ENCODE measurements around the gene BCAN. TPM values are rescaled to one million over a fixed set of nuclear protein-coding genes. Genes with fewer than 3 reads are reported as not detected.

The BCAN gene
- total RNA-seq, 6 donors from 2014 or later, result 0.11 to 0.13 TPM; not detected in 4

DNA sequence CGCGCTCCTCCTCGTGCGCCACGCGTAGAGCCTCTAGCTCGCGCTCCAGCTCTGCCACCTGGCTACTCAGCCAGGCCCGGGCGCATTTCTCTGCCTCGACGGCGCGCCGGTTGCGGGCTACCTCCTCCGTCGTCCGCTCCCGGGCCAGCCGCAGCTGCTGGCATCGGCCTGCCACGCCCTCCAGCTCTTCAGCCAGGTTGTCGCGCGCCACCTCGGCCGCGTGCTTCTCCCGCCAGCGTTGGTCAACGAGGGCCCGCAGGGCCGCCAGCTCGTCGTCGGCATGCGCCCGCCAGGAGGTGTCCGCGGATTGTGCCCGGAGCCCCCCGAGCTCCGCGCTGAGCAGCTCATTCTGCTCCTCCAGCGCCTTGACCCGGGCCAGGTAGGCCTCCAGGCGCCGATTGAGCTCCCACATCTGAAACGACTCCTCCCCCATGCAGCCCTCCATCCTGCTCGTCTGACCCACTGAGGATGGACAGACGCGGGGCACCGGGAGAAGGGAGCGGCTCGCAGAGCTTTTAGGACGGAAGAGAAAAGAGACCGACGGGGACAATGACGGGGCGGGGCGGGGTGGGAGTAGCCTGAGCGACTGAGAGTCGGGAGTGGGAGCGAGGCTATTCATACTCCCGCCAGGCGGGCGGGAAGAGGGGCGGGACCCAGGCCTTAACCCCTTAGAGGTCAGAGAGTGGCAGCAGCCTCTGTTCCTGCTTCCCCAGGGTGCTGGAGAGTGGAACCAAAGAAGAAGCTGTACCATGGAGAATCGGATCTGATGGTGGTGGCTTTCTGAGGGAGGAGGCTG is 35.1 kb downstream of the BCAN start, which contains the start of gene NES:
TSS of gene NES (minus strand) at position 588 of the 796 bp plus-strand sequence. CDS start at position 445, 143 bp downstream.
- Histone ChIP-seq H3K36me3 (peaks cover 0 to 30% (median 0%) of the 10 kb centered on the region in 4 donors), H3K4me3 (peak within 1 kb of the TSS; percentile 55 to 74 (median 64)), H3K9me3 (no peaks in the 10 kb centered on the region), H3K27me3 (peaks cover 0 to 20% (median 8%) of the 10 kb centered on the region in 4 donors), H3K4me1 (peaks cover 17 to 38% (median 32%) of the 10 kb centered on the region in 4 donors), H3K27ac (peak within 1 kb of the TSS; percentile 82 to 91 (median 87))
- peak in 1 of 2 donors; percentile 87 for DNase-seq
- TF ChIP-seq POLR2A (IDR thresholded peaks at IDR 0.05) (peak in 1 of 4 donors; percentile 18), POLR2AphosphoS5 (IDR thresholded peaks at IDR 0.05) (peak in 1 of 2 donors; percentile 56), EP300 (IDR thresholded peaks at IDR 0.05) (no peak)
- TF ChIP-seq, protein P1, sequence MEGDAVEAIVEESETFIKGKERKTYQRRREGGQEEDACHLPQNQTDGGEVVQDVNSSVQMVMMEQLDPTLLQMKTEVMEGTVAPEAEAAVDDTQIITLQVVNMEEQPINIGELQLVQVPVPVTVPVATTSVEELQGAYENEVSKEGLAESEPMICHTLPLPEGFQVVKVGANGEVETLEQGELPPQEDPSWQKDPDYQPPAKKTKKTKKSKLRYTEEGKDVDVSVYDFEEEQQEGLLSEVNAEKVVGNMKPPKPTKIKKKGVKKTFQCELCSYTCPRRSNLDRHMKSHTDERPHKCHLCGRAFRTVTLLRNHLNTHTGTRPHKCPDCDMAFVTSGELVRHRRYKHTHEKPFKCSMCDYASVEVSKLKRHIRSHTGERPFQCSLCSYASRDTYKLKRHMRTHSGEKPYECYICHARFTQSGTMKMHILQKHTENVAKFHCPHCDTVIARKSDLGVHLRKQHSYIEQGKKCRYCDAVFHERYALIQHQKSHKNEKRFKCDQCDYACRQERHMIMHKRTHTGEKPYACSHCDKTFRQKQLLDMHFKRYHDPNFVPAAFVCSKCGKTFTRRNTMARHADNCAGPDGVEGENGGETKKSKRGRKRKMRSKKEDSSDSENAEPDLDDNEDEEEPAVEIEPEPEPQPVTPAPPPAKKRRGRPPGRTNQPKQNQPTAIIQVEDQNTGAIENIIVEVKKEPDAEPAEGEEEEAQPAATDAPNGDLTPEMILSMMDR (IDR thresholded peaks at IDR 0.05), result peak in 1 of 6 experiments; percentile 8
- WGBS, 2 donors, result 2 to 6% methylated on average over 31 to 50 of the region's 70 CpGs
- ATAC-seq (ENCODE audit: low FRiP score in 2 of 2), result peak; percentile 71 to 88

DNA sequence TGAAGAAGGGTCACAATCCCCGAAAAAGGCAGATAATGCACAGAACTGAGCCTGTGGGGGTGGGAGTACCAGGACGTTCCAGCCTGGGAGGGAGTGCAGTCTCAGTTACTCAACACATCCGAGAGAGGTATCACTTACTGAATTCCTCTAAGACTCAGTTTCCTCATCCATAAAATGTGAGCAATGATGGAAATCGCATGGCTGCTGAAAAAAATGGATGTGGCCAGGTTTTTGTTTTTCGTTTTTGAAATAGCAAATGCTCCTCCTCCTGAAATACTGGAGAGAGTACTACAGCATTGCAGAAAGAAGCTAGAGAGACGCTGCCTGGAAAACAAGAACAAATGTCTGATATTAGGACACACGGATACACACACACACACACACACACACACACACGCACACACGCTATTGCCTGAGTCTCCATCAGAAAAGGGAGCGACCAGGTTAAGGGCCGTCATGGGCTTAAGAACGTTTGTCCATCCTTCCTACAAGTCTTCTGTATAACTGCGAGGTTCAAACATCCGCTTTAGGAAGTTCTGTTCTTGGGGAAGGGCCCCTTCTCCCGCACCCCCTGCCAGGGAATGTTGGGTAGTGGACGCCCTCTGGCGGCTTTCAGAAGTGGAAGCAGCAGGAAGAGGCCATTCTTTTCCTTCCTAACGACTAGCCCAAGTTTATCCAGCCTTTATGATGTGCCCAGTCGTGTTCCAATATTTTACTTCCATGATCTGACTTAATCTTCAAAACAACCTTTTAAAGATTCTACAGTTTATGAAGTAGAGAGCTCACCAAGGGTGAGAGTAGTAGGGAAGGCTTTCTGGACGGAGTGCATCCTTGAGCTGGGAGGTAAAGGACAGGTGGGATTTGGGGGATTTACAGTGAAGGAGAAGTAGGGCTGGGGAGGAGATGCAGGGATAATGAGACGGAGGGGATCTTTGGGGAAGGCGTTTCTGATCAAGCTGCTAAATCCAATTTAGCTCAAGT is 36.0 kb downstream of the BCAN start:
- peaks cover 17 to 38% (median 31%) of the 10 kb centered on the region in 4 donors for H3K4me1 ChIP-seq
- H3K9me3 ChIP-seq, result no peaks in the 10 kb centered on the region
- H3K27me3 ChIP-seq, result peaks cover 0 to 20% (median 8%) of the 10 kb centered on the region in 4 donors
- WGBS, 2 donors, result 6% methylated on average over 22 of the region's 22 CpGs
- ATAC-seq (ENCODE audit: low FRiP score in 2 of 2) (peak; percentile 39 to 87), DNase-seq (peak in 1 of 2 donors; percentile 49)
- H3K27ac ChIP-seq, result peak overlapping the region; percentile 82 to 91 (median 87)
- peak overlapping the region; percentile 55 to 74 (median 64) for H3K4me3 ChIP-seq
- TF ChIP-seq EP300 (IDR thresholded peaks at IDR 0.05), result no peak
- no peak for TF ChIP-seq POLR2AphosphoS5 (IDR thresholded peaks at IDR 0.05)
- TF ChIP-seq, protein P1 (IDR thresholded peaks at IDR 0.05), result peak; percentile 63 to 84 (median 76)
- H3K36me3 ChIP-seq, result peaks cover 0 to 22% (median 0%) of the 10 kb centered on the region in 4 donors

DNA sequence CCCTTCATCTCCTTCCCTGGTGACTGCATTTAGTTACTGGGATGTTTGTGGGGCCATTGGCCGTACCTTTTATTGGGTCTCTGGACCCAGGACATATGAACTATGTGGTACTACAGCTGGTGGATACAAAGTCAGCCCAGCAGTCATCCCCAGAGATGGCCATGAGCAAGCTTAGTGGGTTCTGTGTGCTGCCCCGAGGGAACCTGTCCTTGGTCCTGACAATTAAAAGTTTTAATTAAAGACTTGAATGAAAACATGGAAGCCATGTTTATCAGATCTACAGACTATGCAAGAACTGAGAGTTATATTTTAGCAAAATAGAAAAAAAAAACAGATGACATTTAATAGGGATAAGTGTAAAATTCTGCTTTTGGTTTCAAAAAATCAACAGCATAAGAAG is 38.1 kb downstream of the BCAN start:
- Histone ChIP-seq H3K36me3 (peaks cover 0 to 1% (median 0%) of the 10 kb centered on the region in 4 donors), H3K4me1 (peaks cover 13 to 25% (median 19%) of the 10 kb centered on the region in 4 donors), H3K27me3 (peaks cover 0 to 20% (median 8%) of the 10 kb centered on the region in 4 donors), H3K27ac (no peak overlapping the region), H3K4me3 (no peak overlapping the region), H3K9me3 (no peaks in the 10 kb centered on the region)
- no peak for DNase-seq
- 52 to 64% methylated on average over 2 of the region's 2 CpGs for WGBS, 2 donors
- ATAC-seq (ENCODE audit: low FRiP score in 2 of 2), result no peak
- TF ChIP-seq POLR2AphosphoS5 (IDR thresholded peaks at IDR 0.05) (no peak), POLR2A (IDR thresholded peaks at IDR 0.05) (no peak), EP300 (IDR thresholded peaks at IDR 0.05) (no peak)
- TF ChIP-seq, protein P1 (IDR thresholded peaks at IDR 0.05), result no peak

DNA sequence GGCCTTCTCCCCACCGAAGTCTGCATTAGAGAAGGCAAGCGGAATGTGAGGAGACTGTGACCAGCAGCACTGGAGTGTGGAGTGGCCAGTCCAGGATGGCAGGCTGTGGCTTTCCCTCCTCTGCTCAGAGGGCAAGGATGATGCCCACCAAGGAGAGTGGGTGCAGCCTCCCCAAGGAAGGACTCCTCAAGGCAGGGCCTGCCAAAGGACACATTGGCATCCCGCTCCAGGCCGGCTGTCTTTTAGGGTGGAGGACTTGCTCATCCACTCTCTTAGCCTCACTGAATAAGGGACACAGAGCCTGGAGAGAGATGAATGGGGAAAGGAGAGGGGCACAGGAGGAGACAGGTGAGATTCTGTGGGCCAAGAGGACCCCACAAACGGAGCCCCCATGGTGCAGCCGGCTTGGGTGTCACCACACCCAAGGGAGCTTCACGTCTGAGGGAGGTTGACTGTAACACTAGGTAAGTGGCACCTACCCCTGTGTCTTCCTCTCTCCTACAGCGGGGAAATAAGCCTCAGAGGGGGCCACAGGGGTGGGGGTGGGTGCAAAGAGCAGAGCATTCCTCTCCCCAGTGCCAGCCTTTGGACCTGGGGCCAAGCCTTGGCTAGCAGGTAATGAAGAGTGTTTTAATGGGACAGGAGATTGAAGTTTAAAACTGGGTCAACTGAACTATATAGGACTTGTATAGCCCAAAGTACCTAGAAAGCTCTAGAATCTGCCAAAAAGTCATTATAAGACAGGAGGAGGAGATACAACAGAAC is 39.5 kb downstream of the BCAN start:
- no peak overlapping the region for H3K27ac ChIP-seq

More for the DNA sequence above, 39.5 kb downstream of the BCAN start:
- Histone ChIP-seq H3K4me1 (peaks cover 13 to 19% (median 15%) of the 10 kb centered on the region in 4 donors), H3K36me3 (no peaks in the 10 kb centered on the region), H3K4me3 (no peak overlapping the region), H3K27me3 (peaks cover 0 to 13% (median 7%) of the 10 kb centered on the region in 4 donors), H3K9me3 (no peaks in the 10 kb centered on the region)
- DNase-seq, result no peak
- WGBS, 2 donors, result 75 to 80% methylated on average over 7 to 8 of the region's 8 CpGs
- TF ChIP-seq POLR2AphosphoS5 (IDR thresholded peaks at IDR 0.05) (no peak), EP300 (IDR thresholded peaks at IDR 0.05) (no peak), POLR2A (IDR thresholded peaks at IDR 0.05) (no peak)
- TF ChIP-seq, protein P1 (IDR thresholded peaks at IDR 0.05), result no peak
- no peak for ATAC-seq (ENCODE audit: low FRiP score in 2 of 2)
